HepG2 (cell line): ENCODE results near the gene MAMLD1. TPM values are rescaled to one million over a fixed set of nuclear protein-coding genes. Genes with fewer than 3 reads are reported as not detected.

ENCODE experiments used
- ATAC-seq: fragments of 200-7000 bp; cut with Tn5 transposase; 3 replicates; pipeline ENCODE4 v1.9.1; 2020; ENCODE audit warnings: mild to moderate bottlenecking, moderate library complexity
- BruUV-seq: library from RNA; stranded (reverse); fragments of 400-500 nt; replicated peaks from 2 replicates; lab custom pipeline; 2021; lab: Mats Ljungman, UMichigan
- CTCF ChIA-PET: fragments of 300-600 bp; formaldehyde crosslinking; extraction: SDS; loops from one replicate; lab custom pipeline; 2021; ENCODE audit warnings: low total read pairs, inconsistent platforms, low intra/inter-chr PET ratio; lab: Yijun Ruan, JAX
- POLR2A ChIA-PET: fragments of 350-600 bp; sonication (Branson Sonifier 250); formaldehyde crosslinking; loops from one replicate; lab custom pipeline; 2020; ENCODE audit warnings: antibody characterized with exemption, inconsistent platforms; lab: Yijun Ruan, JAX
- DNase-seq: peaks from one replicate; pipeline ENCODE4 v3.0.0-alpha.2; 2015; ENCODE audit warnings: low spot score
- FAIRE-seq: peaks from 3 replicates; lab custom pipeline; 2011; peaks lifted over from hg19 to GRCh38; lab: Jason Lieb, UNC
- H2AFZ ChIP-seq: one replicate; pipeline ENCODE4 v1.6.1; 2011; ENCODE audit warnings: low read length, inconsistent platforms
- H3K27ac ChIP-seq: fragments of 300-600 bp; 3 replicates; pipeline ENCODE4 v1.8.0; 2011; ENCODE audit warnings: mixed run types, mild to moderate bottlenecking, mixed read lengths, low read length, inconsistent platforms; ENCODE audit not compliant: insufficient read depth; ENCODE audit errors: extremely low read length
- H3K27me3 ChIP-seq, 2 experiments: fragments of 200-600 bp in 1 of 2; 2 replicates in 1 of 2; 3 replicates in 1 of 2; pipeline versions ENCODE4 v1.6.0 to v1.8.0; 2011; ENCODE audit warnings: low read length in 2 of 2, mild to moderate bottlenecking in 2 of 2, moderate library complexity in 2 of 2, inconsistent platforms in 1 of 2; ENCODE audit not compliant: insufficient read depth in 2 of 2, control insufficient read depth in 1 of 2
- H3K36me3 ChIP-seq, 2 experiments: fragments of 200-600 bp in 1 of 2; replicated peaks in 1 of 2; 2 replicates in 1 of 2; 3 replicates in 1 of 2; pipeline versions ENCODE4 v1.5.1 to v1.8.0; 2011; ENCODE audit warnings: low read length in 2 of 2, inconsistent platforms in 1 of 2; ENCODE audit not compliant: insufficient read depth in 2 of 2, control insufficient read depth in 1 of 2
- H3K4me1 ChIP-seq: 2 replicates; pipeline ENCODE4 v1.5.1; 2012; ENCODE audit warnings: low read length, inconsistent platforms; ENCODE audit not compliant: insufficient read depth
- H3K4me2 ChIP-seq: 2 replicates; pipeline ENCODE4 v1.6.0; 2011; ENCODE audit warnings: low read depth, low read length, inconsistent platforms
- H3K4me3 ChIP-seq, 3 experiments: fragments of 200-600 bp in 1 of 3; sonication (generic), shearing (Covaris generic) in 1 of 3; replicated peaks in 1 of 3; 2 replicates each; pipeline ENCODE4 v1.5.1; 2011 to 2016; ENCODE audit warnings: low read length in 3 of 3, inconsistent platforms in 2 of 3, low read depth in 2 of 3, mild to moderate bottlenecking in 2 of 3, control low read depth in 1 of 3, mixed read lengths in 1 of 3; ENCODE audit not compliant: insufficient read depth in 1 of 3
- H3K79me2 ChIP-seq: one replicate; pipeline ENCODE4 v1.6.1; 2011; ENCODE audit warnings: low read length, inconsistent platforms; ENCODE audit not compliant: insufficient read depth
- H3K9ac ChIP-seq: 2 replicates; pipeline ENCODE4 v1.6.0; 2011; ENCODE audit warnings: mild to moderate bottlenecking, low read depth, low read length, inconsistent platforms; ENCODE audit not compliant: insufficient read depth
- H3K9me3 ChIP-seq: 2 replicates; pipeline ENCODE4 v1.5.1; 2012; ENCODE audit warnings: mild to moderate bottlenecking, low read length
- H4K20me1 ChIP-seq: 2 replicates; pipeline ENCODE4 v1.6.0; 2011; ENCODE audit warnings: inconsistent platforms, mild to moderate bottlenecking, low read length, moderate library complexity; ENCODE audit not compliant: insufficient read depth
- DNMT1 ChIP-seq: sonication (generic); formaldehyde crosslinking; IDR thresholded peaks from 2 replicates; pipeline ENCODE4 v1.5.1; 2020; ENCODE audit warnings: mild to moderate bottlenecking, missing genetic modification reagents
- GPN1 ChIP-seq: sonication (generic); formaldehyde crosslinking; IDR thresholded peaks from 2 replicates; pipeline ENCODE4 v1.5.1; 2020; ENCODE audit warnings: missing genetic modification reagents, borderline replicate concordance
- ISX ChIP-seq: sonication (generic); formaldehyde crosslinking; conservative IDR thresholded peaks from 2 replicates; pipeline ENCODE4 v1.5.0; 2020; ENCODE audit warnings: missing genetic modification reagents
- NFE2L2 ChIP-seq: fragments of 150-350 bp; IDR thresholded peaks from 2 replicates; pipeline ENCODE4 v1.6.1; 2014; ENCODE audit warnings: low read length
- RNF219 ChIP-seq: sonication (generic); formaldehyde crosslinking; IDR thresholded peaks from 2 replicates; pipeline ENCODE4 v1.5.0; 2020; ENCODE audit warnings: mild to moderate bottlenecking, missing genetic modification reagents
- THAP7 ChIP-seq: sonication (generic); formaldehyde crosslinking; IDR thresholded peaks from 2 replicates; pipeline ENCODE4 v1.8.1; 2023; ENCODE audit warnings: mild to moderate bottlenecking, missing genetic modification reagents
- ZMAT3 ChIP-seq: sonication (generic); formaldehyde crosslinking; conservative IDR thresholded peaks from 2 replicates; pipeline ENCODE4 v1.7.0; 2021; ENCODE audit warnings: missing genetic modification reagents
- ZNF639 ChIP-seq: conservative IDR thresholded peaks from 2 replicates; pipeline ENCODE4 v1.6.1; 2018; ENCODE audit warnings: missing genetic modification reagents
- ZNF724P ChIP-seq: sonication (generic); formaldehyde crosslinking; IDR thresholded peaks from 2 replicates; pipeline ENCODE4 v1.8.0; 2022; ENCODE audit warnings: missing genetic modification reagents, borderline replicate concordance
- ZNF781 ChIP-seq: sonication (generic); formaldehyde crosslinking; IDR thresholded peaks from 2 replicates; pipeline ENCODE4 v1.5.1; 2020; ENCODE audit warnings: borderline replicate concordance, mild to moderate bottlenecking, missing genetic modification reagents; ENCODE audit errors: not compliant biosample characterization
- ZSCAN25 ChIP-seq: sonication (generic); formaldehyde crosslinking; IDR thresholded peaks from 2 replicates; pipeline ENCODE4 v1.8.0; 2022; ENCODE audit warnings: mild to moderate bottlenecking, missing genetic modification reagents
- WGBS: methylation state at CpG from one replicate; pipeline ENCODE4 v1.1.6; 2017; ENCODE audit warnings: low lambda C conversion rate; 5-methylcytosine and 5-hydroxymethylcytosine counted together
- in situ Hi-C: cut with HindIII; loops from 2 replicates; pipeline ENCODE4 v1.10.0; 2017; ENCODE audit warnings: low pct_unique_long_range_greater_than_20kb; ENCODE audit not compliant: extremely low pct_ligation_motif_present
- intact Hi-C: fragments of 100-400 bp; cut with micrococcal nuclease; formaldehyde crosslinking; loops from one replicate; pipeline ENCODE4 v1.10.0; 2022; ENCODE audit not compliant: unreplicated experiment
- polyA plus RNA-seq, 8 experiments: library from polyadenylated mRNA; depleted of rRNA in 3 of 8; stranded (reverse) in 7 of 8; unstranded in 1 of 8; fragments of >200 nt; fragmentation: Illumina TruSeq in 4 of 8; extraction: Trizol in 4 of 8; gene quantifications; 2 replicates each; pipeline versions ENCODE4 v1.2.1 to v1.2.3, GENCODE V29; 2011 to 2016; ENCODE audit warnings: low read depth in 4 of 8, missing spikeins in 1 of 8, mixed read lengths in 1 of 8; ENCODE audit not compliant: insufficient read depth in 1 of 8
- total RNA-seq, 5 experiments: library from RNA; depleted of rRNA; stranded (reverse); fragments of >200 nt; fragmentation: Illumina TruSeq; extraction: Trizol; gene quantifications; 2 replicates each; pipeline ENCODE4 v1.2.3, GENCODE V29; 2016; ENCODE audit warnings: low read depth in 1 of 5

Gene MAMLD1
- total and polyA plus RNA-seq, 2 of the 13 experiments (the other 11 are each of a cell fraction or from before 2014, with no cell fraction given), result not detected

GRCh38 chrX:150455215-150455608 lies 92.1 kb downstream of the MAMLD1 start:
- intact Hi-C loops, result no loop called here
- H2AFZ ChIP-seq, result no peak overlapping the region
- no peaks in the 10 kb centered on the region for H3K4me1 ChIP-seq
- no peaks in the 10 kb centered on the region; a peak in 1 of 5 replicates for H3K27me3 ChIP-seq
- POLR2A ChIA-PET, result no interaction called here
- TF ChIP-seq DNMT1 (CRISPR knock-in tag) (no peak), ZSCAN25 (no peak), ZNF781 (CRISPR knock-in tag) (no peak), ZMAT3 (CRISPR knock-in tag) (no peak)
- H3K4me2 ChIP-seq, result no peak overlapping the region
- DNase-seq, result no peak
- in situ Hi-C loops, result no loop called here
- no peak for FAIRE-seq
- no peak overlapping the region for H3K4me3 ChIP-seq
- H3K9me3 ChIP-seq, result no peaks in the 10 kb centered on the region
- H4K20me1 ChIP-seq, result no peaks in the 10 kb centered on the region
- no peaks in the 10 kb centered on the region for H3K36me3 ChIP-seq
- CTCF ChIA-PET, result no interaction called here
- ATAC-seq, result no peak
- no peaks in the 10 kb centered on the region for H3K79me2 ChIP-seq
- H3K27ac ChIP-seq, result no peak overlapping the region
- no TSS peak for BruUV-seq
- no peak overlapping the region for H3K9ac ChIP-seq
- WGBS, result 79% methylated on average over 3 of the region's 3 CpGs

- intact Hi-C loops (no loop called here), in situ Hi-C loops (no loop called here)
- POLR2A ChIA-PET, result no interaction called here
- CTCF ChIA-PET, result no interaction called here
- ATAC-seq, result peak; percentile 24; the same call in 1 of the 3 replicates
- Histone ChIP-seq H3K27me3 (no peaks in the 10 kb centered on the region; a peak in 1 of 5 replicates), H3K27ac (no peak overlapping the region), H2AFZ (no peak overlapping the region), H3K36me3 (no peaks in the 10 kb centered on the region), H3K79me2 (no peaks in the 10 kb centered on the region), H3K4me3 (no peak overlapping the region), H3K9me3 (no peaks in the 10 kb centered on the region), H4K20me1 (no peaks in the 10 kb centered on the region), H3K4me2 (no peak overlapping the region), H3K4me1 (no peaks in the 10 kb centered on the region), H3K9ac (no peak overlapping the region)
- TF ChIP-seq ISX (no peak), ZNF639 (CRISPR knock-in tag) (no peak), GPN1 (CRISPR knock-in tag) (no peak), ZNF724P (CRISPR knock-in tag) (no peak), RNF219 (CRISPR knock-in tag) (no peak), NFE2L2 (peak; percentile 64; the same call in 1 of the 2 replicates), THAP7 (no peak)
- WGBS, result 0% methylated on average over 1 of the region's 6 CpGs
- no TSS peak for BruUV-seq
- FAIRE-seq, result no peak
- peak; percentile 2 for DNase-seq
Measured at GRCh38 chrX:150456466-150456865, 93.3 kb downstream of the MAMLD1 start.
